PC-3 (cell line): ENCODE measurements around the gene FHAD1. TPM values are rescaled to one million over a fixed set of nuclear protein-coding genes. Genes with fewer than 3 reads are reported as not detected.

Experiments
- ATAC-seq: fragments of 200-7000 bp; cut with Tn5 transposase; 2 replicates; pipeline ENCODE4 v1.9.1; 2020; ENCODE audit warnings: mild to moderate bottlenecking, moderate library complexity
- BruUV-seq: library from RNA; stranded (reverse); fragments of 400-500 nt; replicated peaks from 2 replicates; lab custom pipeline; 2021; lab: Mats Ljungman, UMichigan
- CTCF ChIA-PET: fragments of 300-600 bp; sonication (Branson Sonifier 250); formaldehyde crosslinking; loops from one replicate; lab custom pipeline; 2022; ENCODE audit warnings: antibody characterized with exemption; lab: Charles Lee
- POLR2A ChIA-PET: fragments of 300-600 bp; sonication (Branson Sonifier 250); formaldehyde crosslinking; loops from one replicate; lab custom pipeline; 2022; ENCODE audit warnings: antibody characterized with exemption; ENCODE audit not compliant: unreplicated experiment; lab: Charles Lee
- DNase-seq: peaks from one replicate; pipeline ENCODE4 v3.0.0-alpha.2; 2015
- H2AFZ ChIP-seq: fragments of 300-600 bp; sonication (generic); 2 replicates; pipeline ENCODE4 v1.6.0; 2016; ENCODE audit warnings: antibody characterized with exemption, low read length
- H3F3A ChIP-seq: fragments of 300-600 bp; sonication (generic); one replicate; pipeline ENCODE4 v1.6.0; 2017; ENCODE audit warnings: antibody characterized with exemption, low read length, control low read depth, mild to moderate bottlenecking; ENCODE audit not compliant: unreplicated experiment
- H3K27ac ChIP-seq: fragments of 300-600 bp; sonication (generic); 2 replicates; pipeline ENCODE4 v1.5.1; 2016; ENCODE audit warnings: mild to moderate bottlenecking, low read length
- H3K27me3 ChIP-seq: fragments of 300-600 bp; sonication (generic); 2 replicates; pipeline ENCODE4 v1.6.1; 2016; ENCODE audit warnings: low read length, mixed read lengths
- H3K36me3 ChIP-seq: fragments of 300-600 bp; sonication (generic); 2 replicates; pipeline ENCODE4 v1.6.1; 2016; ENCODE audit warnings: low read depth, mixed run types, low read length, mixed read lengths
- H3K4me1 ChIP-seq: fragments of 300-600 bp; sonication (generic); 2 replicates; pipeline ENCODE4 v1.5.1; 2016; ENCODE audit warnings: low read length; ENCODE audit not compliant: insufficient read depth
- H3K4me2 ChIP-seq: fragments of 300-600 bp; sonication (generic); 2 replicates; pipeline ENCODE4 v1.6.0; 2016; ENCODE audit warnings: low read length
- H3K4me3 ChIP-seq: fragments of 300-600 bp; sonication (generic); 2 replicates; pipeline ENCODE4 v1.5.1; 2016; ENCODE audit warnings: mild to moderate bottlenecking, low read length, mixed read lengths
- H3K79me2 ChIP-seq: fragments of 300-600 bp; sonication (generic); 2 replicates; pipeline ENCODE4 v1.6.1; 2017; ENCODE audit warnings: low read length, mixed read lengths
- H3K9ac ChIP-seq: fragments of 300-600 bp; sonication (generic); 2 replicates; pipeline ENCODE4 v1.6.0; 2016; ENCODE audit warnings: mild to moderate bottlenecking, low read length
- H3K9me2 ChIP-seq: fragments of 300-600 bp; sonication (generic); replicated peaks from 2 replicates; pipeline ENCODE4 v1.6.1; 2016; ENCODE audit warnings: mixed run types, low read length, mixed read lengths
- H3K9me3 ChIP-seq: fragments of 300-600 bp; sonication (generic); 2 replicates; pipeline ENCODE4 v1.6.1; 2016; ENCODE audit warnings: low read length, mixed read lengths
- H4K20me1 ChIP-seq: fragments of 300-600 bp; sonication (generic); 2 replicates; pipeline ENCODE4 v1.6.1; 2016; ENCODE audit warnings: low read length, mixed read lengths
- CTCF ChIP-seq: fragments of 300-600 bp; sonication (generic); conservative IDR thresholded peaks from 2 replicates; pipeline ENCODE4 v1.5.1; 2017; ENCODE audit warnings: antibody characterized with exemption, low read depth, mild to moderate bottlenecking, low read length
- EZH2 ChIP-seq: fragments of 300-600 bp; sonication (generic); IDR thresholded peaks from one replicate; pipeline ENCODE4 v1.6.1; 2017; ENCODE audit warnings: antibody characterized with exemption, mild to moderate bottlenecking, low read length; ENCODE audit not compliant: unreplicated experiment
- EZH2phosphoT487 ChIP-seq: fragments of 300-600 bp; sonication (generic); IDR thresholded peaks from 2 replicates; pipeline ENCODE4 v1.6.1; 2018; ENCODE audit warnings: mild to moderate bottlenecking, antibody characterized with exemption, low read length, borderline replicate concordance
- intact Hi-C: fragments of 100-400 bp; cut with micrococcal nuclease; formaldehyde crosslinking; loops from 2 replicates; pipeline ENCODE4 v1.9.0; 2023
- total RNA-seq: library from RNA; depleted of rRNA; stranded (reverse); fragments of >200 nt; gene quantifications from 2 replicates; pipeline ENCODE4 v1.2.3, GENCODE V29; 2014

The FHAD1 gene
- total RNA-seq, 1 experiment from 2014 or later: 0.95 TPM

GRCh38 chr1:15314328-15315281 is 67.6 kb downstream of the FHAD1 start:
- Histone ChIP-seq H3K27ac (no peak overlapping the region), H4K20me1 (no peaks in the 10 kb centered on the region), H3K79me2 (no peaks in the 10 kb centered on the region), H3K4me1 (no peaks in the 10 kb centered on the region), H3K4me3 (no peak overlapping the region), H3K27me3 (no peaks in the 10 kb centered on the region), H3K4me2 (no peak overlapping the region), H3K9ac (no peak overlapping the region), H2AFZ (no peak overlapping the region), H3K9me2 (no peaks in the 10 kb centered on the region), H3K36me3 (no peaks in the 10 kb centered on the region), H3F3A (no peaks in the 10 kb centered on the region), H3K9me3 (no peaks in the 10 kb centered on the region)
- CTCF ChIA-PET: no interaction called here
- no peak for DNase-seq
- POLR2A ChIA-PET: no interaction called here
- no TSS peak for BruUV-seq
- no peak for TF ChIP-seq EZH2phosphoT487
- no peak for TF ChIP-seq CTCF
- TF ChIP-seq EZH2: no peak
- no peak for ATAC-seq
- intact Hi-C loops: no loop called here

- no peaks in the 10 kb centered on the region for H3K9me2 ChIP-seq
- no peaks in the 10 kb centered on the region for H4K20me1 ChIP-seq
- CTCF ChIA-PET: no interaction called here
- H3K9ac ChIP-seq: no peak overlapping the region
- no peaks in the 10 kb centered on the region for H3K27me3 ChIP-seq
- BruUV-seq: no TSS peak
- no peaks in the 10 kb centered on the region for H3F3A ChIP-seq
- H3K79me2 ChIP-seq: no peaks in the 10 kb centered on the region
- no peak overlapping the region for H3K4me3 ChIP-seq
- H3K9me3 ChIP-seq: no peaks in the 10 kb centered on the region
- no peak overlapping the region for H3K27ac ChIP-seq
- H3K4me2 ChIP-seq: no peak overlapping the region
- no peak for ATAC-seq
- no peak for DNase-seq
- POLR2A ChIA-PET: no interaction called here
- H2AFZ ChIP-seq: no peak overlapping the region
- H3K4me1 ChIP-seq: no peaks in the 10 kb centered on the region
- no peaks in the 10 kb centered on the region for H3K36me3 ChIP-seq
- TF ChIP-seq CTCF: no peak
- TF ChIP-seq EZH2phosphoT487: no peak
- TF ChIP-seq EZH2: no peak
- intact Hi-C loops: no loop called here
Observed at GRCh38 chr1:15315815-15316214, 68.8 kb downstream of the FHAD1 start.

- CTCF ChIA-PET: no interaction called here
- no peak for ATAC-seq
- DNase-seq: no peak
- no peak overlapping the region for H3K27ac ChIP-seq
- H3K36me3 ChIP-seq: no peaks in the 10 kb centered on the region
- H3F3A ChIP-seq: no peaks in the 10 kb centered on the region
- POLR2A ChIA-PET: no interaction called here
- no peak overlapping the region for H3K9ac ChIP-seq
- no peaks in the 10 kb centered on the region for H3K4me1 ChIP-seq
- H2AFZ ChIP-seq: no peak overlapping the region
- H3K4me2 ChIP-seq: no peak overlapping the region
- intact Hi-C loops: no loop called here
- no peak overlapping the region for H3K4me3 ChIP-seq
- H3K27me3 ChIP-seq: no peaks in the 10 kb centered on the region
- BruUV-seq: no TSS peak
- H4K20me1 ChIP-seq: no peaks in the 10 kb centered on the region
- TF ChIP-seq CTCF (no peak), EZH2 (no peak), EZH2phosphoT487 (no peak)
- H3K79me2 ChIP-seq: no peaks in the 10 kb centered on the region
- no peaks in the 10 kb centered on the region for H3K9me2 ChIP-seq
- H3K9me3 ChIP-seq: no peaks in the 10 kb centered on the region
Observed at GRCh38 chr1:15316510-15316909, 69.5 kb downstream of the FHAD1 start.
